Neural cell (in vitro differentiated cells): Measurements from ENCODE around the gene CDC37. TPM values are rescaled to one million over a fixed set of nuclear protein-coding genes. Genes with fewer than 3 reads are reported as not detected.

Experiments used
- H2AFZ ChIP-seq: fragments of 200-600, 300-800 bp; sonication (generic), shearing (Covaris generic); 2 replicates; pipeline ENCODE4 v1.6.0; 2014; ENCODE audit warnings: low read depth, mild to moderate bottlenecking, antibody characterized with exemption, low read length, moderate library complexity
- H3F3A ChIP-seq: fragments of 200-600 bp; shearing (Covaris generic); 2 replicates; pipeline ENCODE4 v1.6.1; 2016; ENCODE audit warnings: mild to moderate bottlenecking, moderate library complexity, mixed read lengths, antibody characterized with exemption, low read length; ENCODE audit not compliant: insufficient read depth, poor library complexity, severe bottlenecking
- H3K27ac ChIP-seq: fragments of 200-600, 300-800 bp; sonication (generic), shearing (Covaris generic); 2 replicates; pipeline ENCODE4 v1.5.1; 2014; ENCODE audit warnings: mild to moderate bottlenecking, low read length, moderate library complexity
- H3K27me3 ChIP-seq: fragments of 300-800, 200-600 bp; sonication (generic), shearing (Covaris generic); 2 replicates; pipeline ENCODE4 v1.6.0; 2014; ENCODE audit warnings: mild to moderate bottlenecking, low read depth, low read length, moderate library complexity; ENCODE audit not compliant: insufficient read depth
- H3K36me3 ChIP-seq: fragments of 300-800, 200-600 bp; sonication (generic), shearing (Covaris generic); 2 replicates; pipeline ENCODE4 v1.5.1; 2014; ENCODE audit warnings: mild to moderate bottlenecking, antibody characterized with exemption, low read length, moderate library complexity; ENCODE audit not compliant: insufficient read depth
- H3K4me2 ChIP-seq: fragments of 300-800, 200-600 bp; sonication (generic), shearing (Covaris generic); 2 replicates; pipeline ENCODE4 v1.6.0; 2014; ENCODE audit warnings: mild to moderate bottlenecking, low read length
- H3K4me3 ChIP-seq: fragments of 300-800, 200-600 bp; sonication (generic), shearing (Covaris generic); 2 replicates; pipeline ENCODE4 v1.5.1; 2014; ENCODE audit warnings: mild to moderate bottlenecking, low read length, moderate library complexity
- H3K79me2 ChIP-seq: fragments of 200-600 bp; shearing (Covaris generic); replicated peaks from 2 replicates; pipeline ENCODE4 v1.6.0; 2014; ENCODE audit warnings: mild to moderate bottlenecking, low read length, moderate library complexity; ENCODE audit not compliant: insufficient read depth
- H3K9ac ChIP-seq: fragments of 300-800, 200-600 bp; sonication (generic), shearing (Covaris generic); 2 replicates; pipeline ENCODE4 v1.6.1; 2016; ENCODE audit warnings: mild to moderate bottlenecking, low read length, mixed read lengths
- H3K9me2 ChIP-seq: fragments of 200-600 bp; shearing (Covaris generic); 2 replicates; pipeline ENCODE4 v1.6.1; 2016; ENCODE audit warnings: mild to moderate bottlenecking, low read length, mixed read lengths; ENCODE audit not compliant: insufficient read depth
- H3K9me3 ChIP-seq: fragments of 200-600, 300-800 bp; sonication (generic), shearing (Covaris generic); 2 replicates; pipeline ENCODE4 v1.6.1; 2016; ENCODE audit warnings: mild to moderate bottlenecking, mixed run types, low read length, moderate library complexity, mixed read lengths
- H4K20me1 ChIP-seq: fragments of 200-600 bp; shearing (Covaris generic); 2 replicates; pipeline ENCODE4 v1.6.1; 2016; ENCODE audit warnings: mild to moderate bottlenecking, mixed run types; ENCODE audit not compliant: insufficient read depth
- EP300 ChIP-seq: fragments of 450-650 bp; conservative IDR thresholded peaks from 2 replicates; pipeline ENCODE4 v1.6.1; 2014; ENCODE audit warnings: antibody characterized with exemption, mild to moderate bottlenecking, moderate library complexity; ENCODE audit not compliant: poor library complexity, severe bottlenecking
- EZH2 ChIP-seq: fragments of 200-600, 300-800 bp; shearing (Covaris generic), sonication (generic); IDR thresholded peaks from 2 replicates; pipeline ENCODE4 v1.6.1; 2014; ENCODE audit warnings: antibody characterized with exemption, low read length, borderline replicate concordance, mild to moderate bottlenecking; ENCODE audit not compliant: insufficient read depth, poor library complexity, severe bottlenecking
- RAD21 ChIP-seq: fragments of 450-650 bp; conservative IDR thresholded peaks from 2 replicates; pipeline ENCODE4 v1.6.1; 2014; ENCODE audit warnings: antibody characterized with exemption, mild to moderate bottlenecking, moderate library complexity
- SMC3 ChIP-seq: fragments of 450-650 bp; conservative IDR thresholded peaks from 2 replicates; pipeline ENCODE4 v1.6.1; 2014; ENCODE audit warnings: antibody characterized with exemption, mild to moderate bottlenecking, moderate library complexity; ENCODE audit not compliant: poor library complexity
- TAF1 ChIP-seq: IDR thresholded peaks from 2 replicates; pipeline ENCODE4 v1.6.1; 2012; ENCODE audit warnings: low read depth
- polyA plus RNA-seq: library from polyadenylated mRNA; depleted of rRNA; stranded (reverse); fragments of >200 nt; gene quantifications from 2 replicates; pipeline ENCODE4 v1.2.3, GENCODE V29; 2014
- TF ChIP-seq, protein P1 (sequence below): IDR thresholded peaks from 2 replicates; pipeline ENCODE4 v1.6.1; 2012; ENCODE audit warnings: borderline replicate concordance
- TF ChIP-seq, protein P2 (sequence below): fragments of 450-650 bp; IDR thresholded peaks from 2 replicates; pipeline ENCODE4 v1.5.1; 2014; ENCODE audit warnings: antibody characterized with exemption, mild to moderate bottlenecking, moderate library complexity; ENCODE audit not compliant: poor library complexity, severe bottlenecking

The CDC37 gene
- polyA plus RNA-seq, 1 donor from 2014 or later, result 359 TPM

DNA sequence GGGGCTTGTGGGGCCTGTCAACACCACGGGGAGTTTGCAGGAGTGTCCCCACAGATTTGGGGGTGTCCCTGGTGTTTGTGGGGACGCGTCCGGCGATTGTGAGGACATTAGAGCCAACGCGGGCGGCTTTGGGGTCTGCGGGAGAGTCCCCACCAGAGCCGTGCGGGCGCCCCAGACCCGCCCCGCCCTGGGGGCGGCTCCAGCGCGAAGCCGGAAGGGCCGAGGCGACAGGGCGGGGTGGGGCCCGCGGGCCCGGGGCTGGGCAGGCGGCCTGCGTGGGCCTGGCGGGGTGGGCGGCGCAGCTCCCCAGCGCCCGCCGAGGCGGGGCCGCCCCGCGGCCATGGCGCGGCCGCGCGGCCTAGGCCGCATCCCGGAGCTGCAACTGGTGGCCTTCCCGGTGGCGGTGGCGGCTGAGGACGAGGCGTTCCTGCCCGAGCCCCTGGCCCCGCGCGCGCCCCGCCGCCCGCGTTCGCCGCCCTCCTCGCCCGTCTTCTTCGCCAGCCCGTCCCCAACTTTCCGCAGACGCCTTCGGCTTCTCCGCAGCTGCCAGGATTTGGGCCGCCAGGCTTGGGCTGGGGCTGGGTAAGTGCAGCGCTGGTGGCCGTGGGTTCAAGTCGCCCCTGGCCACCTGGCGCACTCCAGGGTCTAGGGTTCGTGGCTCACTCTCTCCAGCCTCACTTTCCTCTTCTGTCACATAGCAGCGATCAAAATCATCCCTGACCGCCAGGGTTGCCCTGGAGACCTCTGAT is 27.3 kb upstream of the CDC37 start:
- H4K20me1 ChIP-seq, result no peaks in the 10 kb centered on the region
- H3F3A ChIP-seq, result no peaks in the 10 kb centered on the region
- peaks cover 73% of the 10 kb centered on the region for H3K27me3 ChIP-seq
- H3K79me2 ChIP-seq, result no peaks in the 10 kb centered on the region
- no peaks in the 10 kb centered on the region for H3K9me2 ChIP-seq
- H2AFZ ChIP-seq, result no peak overlapping the region
- H3K4me2 ChIP-seq, result no peak overlapping the region
- no peaks in the 10 kb centered on the region for H3K9me3 ChIP-seq
- no peak overlapping the region for H3K9ac ChIP-seq
- no peak overlapping the region for H3K27ac ChIP-seq
- TF ChIP-seq, protein P1, sequence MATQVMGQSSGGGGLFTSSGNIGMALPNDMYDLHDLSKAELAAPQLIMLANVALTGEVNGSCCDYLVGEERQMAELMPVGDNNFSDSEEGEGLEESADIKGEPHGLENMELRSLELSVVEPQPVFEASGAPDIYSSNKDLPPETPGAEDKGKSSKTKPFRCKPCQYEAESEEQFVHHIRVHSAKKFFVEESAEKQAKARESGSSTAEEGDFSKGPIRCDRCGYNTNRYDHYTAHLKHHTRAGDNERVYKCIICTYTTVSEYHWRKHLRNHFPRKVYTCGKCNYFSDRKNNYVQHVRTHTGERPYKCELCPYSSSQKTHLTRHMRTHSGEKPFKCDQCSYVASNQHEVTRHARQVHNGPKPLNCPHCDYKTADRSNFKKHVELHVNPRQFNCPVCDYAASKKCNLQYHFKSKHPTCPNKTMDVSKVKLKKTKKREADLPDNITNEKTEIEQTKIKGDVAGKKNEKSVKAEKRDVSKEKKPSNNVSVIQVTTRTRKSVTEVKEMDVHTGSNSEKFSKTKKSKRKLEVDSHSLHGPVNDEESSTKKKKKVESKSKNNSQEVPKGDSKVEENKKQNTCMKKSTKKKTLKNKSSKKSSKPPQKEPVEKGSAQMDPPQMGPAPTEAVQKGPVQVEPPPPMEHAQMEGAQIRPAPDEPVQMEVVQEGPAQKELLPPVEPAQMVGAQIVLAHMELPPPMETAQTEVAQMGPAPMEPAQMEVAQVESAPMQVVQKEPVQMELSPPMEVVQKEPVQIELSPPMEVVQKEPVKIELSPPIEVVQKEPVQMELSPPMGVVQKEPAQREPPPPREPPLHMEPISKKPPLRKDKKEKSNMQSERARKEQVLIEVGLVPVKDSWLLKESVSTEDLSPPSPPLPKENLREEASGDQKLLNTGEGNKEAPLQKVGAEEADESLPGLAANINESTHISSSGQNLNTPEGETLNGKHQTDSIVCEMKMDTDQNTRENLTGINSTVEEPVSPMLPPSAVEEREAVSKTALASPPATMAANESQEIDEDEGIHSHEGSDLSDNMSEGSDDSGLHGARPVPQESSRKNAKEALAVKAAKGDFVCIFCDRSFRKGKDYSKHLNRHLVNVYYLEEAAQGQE, result no peak
- TF ChIP-seq RAD21, result no peak
- TF ChIP-seq EP300, result no peak
- H3K36me3 ChIP-seq, result no peaks in the 10 kb centered on the region
- no peak overlapping the region for H3K4me3 ChIP-seq

DNA sequence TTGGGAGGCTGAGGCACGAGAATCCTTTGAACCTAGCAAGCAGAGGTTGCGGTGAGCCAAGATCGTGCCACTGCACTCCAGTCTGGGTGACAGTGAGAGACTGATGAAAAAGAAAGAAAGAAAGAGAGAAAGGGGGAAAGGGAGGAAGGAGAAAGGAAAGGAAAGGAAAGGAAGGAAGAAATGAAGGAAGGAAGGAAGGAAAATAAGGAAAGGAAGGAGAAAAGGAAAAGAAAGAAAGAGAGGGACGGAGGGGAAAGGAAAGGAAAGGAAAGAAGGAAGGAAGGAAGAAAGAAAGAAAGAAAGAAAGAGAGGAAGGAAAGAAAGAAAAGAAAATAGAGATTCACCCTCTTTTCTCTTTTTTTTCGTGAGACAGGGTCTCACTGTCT is 25.6 kb upstream of the CDC37 start:
- H3K9me2 ChIP-seq, result no peaks in the 10 kb centered on the region
- H3K4me2 ChIP-seq, result no peak overlapping the region
- no peaks in the 10 kb centered on the region for H3F3A ChIP-seq
- H3K9ac ChIP-seq, result no peak overlapping the region
- no peak overlapping the region for H3K4me3 ChIP-seq
- H3K36me3 ChIP-seq, result no peaks in the 10 kb centered on the region
- TF ChIP-seq EP300 (no peak), TAF1 (no peak)
- peaks cover 90% of the 10 kb centered on the region for H3K27me3 ChIP-seq
- H3K9me3 ChIP-seq, result no peaks in the 10 kb centered on the region
- no peak overlapping the region for H2AFZ ChIP-seq
- no peak overlapping the region for H3K27ac ChIP-seq
- H4K20me1 ChIP-seq, result no peaks in the 10 kb centered on the region
- H3K79me2 ChIP-seq, result no peaks in the 10 kb centered on the region

DNA sequence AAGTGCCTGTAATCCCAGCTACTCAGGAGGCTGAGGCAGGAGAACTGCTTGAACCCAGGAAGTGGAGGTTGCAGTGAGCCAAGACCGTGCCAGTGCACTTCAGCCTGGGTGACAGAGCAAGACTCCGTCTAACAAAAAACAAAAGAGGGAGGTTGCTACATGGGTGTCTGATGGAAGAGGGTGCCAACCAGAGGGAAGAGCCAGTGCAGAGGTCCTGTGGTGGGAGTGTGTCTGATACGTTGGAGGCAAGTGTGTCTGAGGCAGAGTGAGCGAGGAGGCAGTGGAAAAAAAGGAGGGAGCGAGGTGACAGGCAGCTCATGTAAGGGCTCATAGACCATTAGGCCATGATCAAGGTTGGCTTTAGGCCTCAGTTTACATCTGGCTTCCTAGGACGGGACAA is 23.8 kb upstream of the CDC37 start:
- Histone ChIP-seq H3K4me3 (no peak overlapping the region), H3K27me3 (peaks cover 96% of the 10 kb centered on the region), H3K9ac (no peak overlapping the region), H3K4me2 (no peak overlapping the region), H4K20me1 (no peaks in the 10 kb centered on the region), H3K27ac (no peak overlapping the region), H3K36me3 (no peaks in the 10 kb centered on the region), H3F3A (no peaks in the 10 kb centered on the region), H3K9me3 (no peaks in the 10 kb centered on the region), H3K9me2 (no peaks in the 10 kb centered on the region), H3K79me2 (no peaks in the 10 kb centered on the region), H2AFZ (no peak overlapping the region)
- TF ChIP-seq RAD21, result no peak
- TF ChIP-seq EZH2, result no peak
- TF ChIP-seq, protein P2, sequence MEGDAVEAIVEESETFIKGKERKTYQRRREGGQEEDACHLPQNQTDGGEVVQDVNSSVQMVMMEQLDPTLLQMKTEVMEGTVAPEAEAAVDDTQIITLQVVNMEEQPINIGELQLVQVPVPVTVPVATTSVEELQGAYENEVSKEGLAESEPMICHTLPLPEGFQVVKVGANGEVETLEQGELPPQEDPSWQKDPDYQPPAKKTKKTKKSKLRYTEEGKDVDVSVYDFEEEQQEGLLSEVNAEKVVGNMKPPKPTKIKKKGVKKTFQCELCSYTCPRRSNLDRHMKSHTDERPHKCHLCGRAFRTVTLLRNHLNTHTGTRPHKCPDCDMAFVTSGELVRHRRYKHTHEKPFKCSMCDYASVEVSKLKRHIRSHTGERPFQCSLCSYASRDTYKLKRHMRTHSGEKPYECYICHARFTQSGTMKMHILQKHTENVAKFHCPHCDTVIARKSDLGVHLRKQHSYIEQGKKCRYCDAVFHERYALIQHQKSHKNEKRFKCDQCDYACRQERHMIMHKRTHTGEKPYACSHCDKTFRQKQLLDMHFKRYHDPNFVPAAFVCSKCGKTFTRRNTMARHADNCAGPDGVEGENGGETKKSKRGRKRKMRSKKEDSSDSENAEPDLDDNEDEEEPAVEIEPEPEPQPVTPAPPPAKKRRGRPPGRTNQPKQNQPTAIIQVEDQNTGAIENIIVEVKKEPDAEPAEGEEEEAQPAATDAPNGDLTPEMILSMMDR, result no peak
- TF ChIP-seq SMC3, result no peak
